Spleen (tissue), 7 donors: ENCODE measurements around the gene IL34.

Experiments used
- CTCF ChIP-seq, 11 experiments: fragments of 200-600 bp in 7 of 11; fragments of 450-650 bp in 4 of 11; sonication (generic) in 4 of 11; IDR thresholded peaks in 8 of 11; conservative IDR thresholded peaks in 3 of 11; 1 replicate in 7 of 11; 2 replicates in 4 of 11; pipeline versions ENCODE4 v1.4.0 to v1.8.0; 2016 to 2021; ENCODE audit warnings: antibody characterized with exemption in 11 of 11, inconsistent platforms in 4 of 11, mild to moderate bottlenecking in 1 of 11
- POLR2A ChIP-seq, 3 donors: fragments of 450-650 bp; IDR thresholded peaks; one replicate each; pipeline ENCODE4 v1.5.1; 2017; ENCODE audit warnings: antibody characterized with exemption in 3 of 3, mild to moderate bottlenecking in 1 of 3
- POLR2AphosphoS5 ChIP-seq, 3 donors: sonication (generic); formaldehyde crosslinking; IDR thresholded peaks; one replicate each; pipeline ENCODE4 v1.5.1; 2017; ENCODE audit warnings: antibody characterized with exemption in 3 of 3
- donor health status: DM: no; HTN: no; CAD: no; lungs with moderate emphysema.
- donor health status: DM: no; HTN: no; CAD: no.
- donor health status: DM: no; HTN: no; CAD: no.

- TF ChIP-seq POLR2A (IDR thresholded peaks at IDR 0.05) (no peak), CTCF (IDR thresholded peaks at IDR 0.05 in 8 of 11, conservative IDR thresholded peaks at IDR 0.05 in 3 of 11) (peak in 1 of 11 experiments; percentile 10), POLR2AphosphoS5 (IDR thresholded peaks at IDR 0.05) (peak in 1 of 3 donors; percentile 44)
Observed at GRCh38 chr16:70610273-70611223, 35.8 kb upstream of the IL34 start.
